Posterior cingulate gyrus (tissue), 11 donors: ENCODE data around the gene LIN7B.
"Not testable (repeated sequence)": the region's sequence is repeated elsewhere in the genome, so short reads cannot be mapped to it uniquely, and the experiment has no call there.

Experiments used
- DNase-seq, 10 donors: peaks; one replicate each; pipeline versions ENCODE4 v3.0.0 to v3.0.0-alpha.2; 2020 to 2021; ENCODE audit warnings: mixed read lengths in 3 of 10
- intact Hi-C: fragments of 100-400 bp; cut with DNase I; formaldehyde crosslinking; loops from one replicate; pipeline ENCODE4 v1.15.1; 2023

The LIN7B gene

GRCh38 chr19:49113762-49114629, at the start of gene LIN7B:
TSS of gene LIN7B (plus strand) at chr19:49114370. CDS start at chr19:49114405, 35 bp downstream.
- peak in 9 of 10 donors; percentile 40 to 95 (median 64) for DNase-seq
- intact Hi-C loops = no loop called here

GRCh38 chr19:49064768-49065611, 49.2 kb upstream of the LIN7B start, which contains the start of gene NTF4:
TSS of gene NTF4 (minus strand) at chr19:49064818. CDS start at chr19:49061997, 2,821 bp downstream.
- intact Hi-C loops = no loop called here
- DNase-seq = peak in 1 of 10 donors; percentile 59

GRCh38 chr19:49065905-49066512, 48.2 kb upstream of the LIN7B start:
- DNase-seq = peak in 1 of 10 donors; percentile 26
- intact Hi-C loops = no loop called here

GRCh38 chr19:49067554-49067953, 46.6 kb upstream of the LIN7B start:
- intact Hi-C loops = no loop called here
- peak in 1 of 10 donors; percentile 2 for DNase-seq

GRCh38 chr19:49069026-49069425, 45.1 kb upstream of the LIN7B start:
- peak in 1 of 10 donors; percentile 31 for DNase-seq
- intact Hi-C loops = no loop called here

- DNase-seq = no peak
- intact Hi-C loops = no loop called here
These were observed 43.8 kb upstream of the LIN7B start for GRCh38 chr19:49070416-49070815.

GRCh38 chr19:49071860-49072547, 42.2 kb upstream of the LIN7B start:
- no peak for DNase-seq
- intact Hi-C loops = no loop called here

GRCh38 chr19:49073514-49074378, 40.4 kb upstream of the LIN7B start:
- peak in 1 of 10 donors; percentile 4 for DNase-seq
- intact Hi-C loops = no loop called here

- intact Hi-C loops = not testable (repeated sequence)
- peak in 9 of 10 donors; percentile 24 to 93 (median 54) for DNase-seq
These were observed 39.3 kb upstream of the LIN7B start for GRCh38 chr19:49074869-49075268.

GRCh38 chr19:49080392-49080791, 33.8 kb upstream of the LIN7B start:
- no peak for DNase-seq
- intact Hi-C loops = no loop called here

GRCh38 chr19:49081273-49081672, 32.9 kb upstream of the LIN7B start:
- DNase-seq = no peak
- intact Hi-C loops = no loop called here

- peak in 1 of 10 donors; percentile 49 for DNase-seq
- intact Hi-C loops = no loop called here
These were observed 29.8 kb upstream of the LIN7B start for GRCh38 chr19:49084206-49085019.

GRCh38 chr19:49085020-49085867, 28.9 kb upstream of the LIN7B start, which contains the start of gene SNRNP70:
TSS of gene SNRNP70 (plus strand) at chr19:49085451. CDS start at chr19:49086415, 964 bp downstream.
- intact Hi-C loops = no loop called here
- DNase-seq = peak; percentile 96 to 100 (median 97)

GRCh38 chr19:49085868-49086232, 28.3 kb upstream of the LIN7B start:
- intact Hi-C loops = no loop called here
- peak in 1 of 10 donors; percentile 52 for DNase-seq

- intact Hi-C loops = no loop called here
- no peak for DNase-seq
These were observed 27.9 kb upstream of the LIN7B start for GRCh38 chr19:49086296-49086695.

GRCh38 chr19:49091391-49092038, 22.7 kb upstream of the LIN7B start:
- intact Hi-C loops = no loop called here
- peak in 1 of 10 donors; percentile 23 for DNase-seq

- intact Hi-C loops = no loop called here
- DNase-seq = no peak
These were observed 21.5 kb upstream of the LIN7B start for GRCh38 chr19:49092686-49093085.
